Transverse colon (tissue), 3 donors: ENCODE measurements around the gene SEC22C.

Experiments
- CTCF ChIP-seq, 5 experiments: fragments of 200-600 bp in 3 of 5; fragments of 450-650 bp in 2 of 5; sonication (generic) in 3 of 5; IDR thresholded peaks; 1 replicate in 2 of 5; 2 replicates in 3 of 5; pipeline ENCODE4 v1.5.1; 2016 to 2017; ENCODE audit warnings: antibody characterized with exemption in 5 of 5, inconsistent platforms in 3 of 5, mild to moderate bottlenecking in 2 of 5, moderate library complexity in 1 of 5
- EP300 ChIP-seq: sonication (generic); formaldehyde crosslinking; IDR thresholded peaks from one replicate; pipeline ENCODE4 v1.6.1; 2017; ENCODE audit warnings: antibody characterized with exemption, low read depth

- TF ChIP-seq CTCF (IDR thresholded peaks at IDR 0.05) (no peak), EP300 (no peak)
These were observed 51.7 kb downstream of the SEC22C start for GRCh38 chr3:42530073-42530472.
